NCI-H524 treated with DMSO at 0.1 percent for 48 hours (cell line): ENCODE data around the gene GPI.
"Not testable (repeated sequence)": the region's sequence is repeated elsewhere in the genome, so short reads cannot be mapped to it uniquely, and the experiment has no call there.

ENCODE experiments used
- DNase-seq: peaks from one replicate; lab custom pipeline; 2025; lab: John Stamatoyannopoulos, UW

GPI gene

DNA sequence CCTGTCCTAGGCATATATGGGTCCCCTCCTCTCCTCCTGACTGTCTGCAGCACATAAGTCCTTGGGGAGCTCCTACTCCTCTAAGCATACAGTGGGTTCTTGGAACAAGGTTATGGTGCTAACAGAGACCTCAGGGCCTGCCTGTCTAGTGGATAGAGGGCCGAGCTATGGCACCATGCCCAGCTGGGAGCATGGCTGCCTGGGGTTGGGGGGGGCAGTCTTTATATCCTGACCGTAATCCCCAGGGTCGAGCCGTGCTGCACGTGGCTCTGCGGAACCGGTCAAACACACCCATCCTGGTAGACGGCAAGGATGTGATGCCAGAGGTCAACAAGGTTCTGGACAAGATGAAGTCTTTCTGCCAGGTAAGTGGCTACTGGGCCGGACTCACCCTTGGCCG, 3.3 kb downstream of the GPI start:
- no peak for DNase-seq

GRCh38 chr19:34369166-34369565, 4.2 kb downstream of the GPI start:
- not testable (repeated sequence) for DNase-seq

DNA sequence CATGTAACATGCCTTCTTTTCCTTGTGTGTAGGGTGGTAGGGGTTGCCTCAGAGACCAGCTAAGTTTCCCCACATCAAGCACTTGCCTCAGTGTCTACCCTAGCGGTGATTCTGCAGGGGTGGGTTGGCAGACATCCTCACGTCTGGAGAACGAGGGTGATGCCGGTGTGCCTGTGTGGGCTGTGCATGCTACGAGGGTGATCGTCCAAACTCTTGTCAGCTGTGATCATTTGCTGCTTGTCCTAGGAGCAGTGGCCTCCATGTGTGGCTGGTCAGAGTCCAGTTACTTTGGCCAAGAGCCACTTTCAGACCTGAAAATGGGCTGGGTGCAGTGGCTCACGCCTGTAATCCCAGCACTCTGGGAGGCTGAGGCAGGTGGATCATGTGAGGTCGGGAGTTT, 5.1 kb downstream of the GPI start:
- DNase-seq, result no peak

DNA sequence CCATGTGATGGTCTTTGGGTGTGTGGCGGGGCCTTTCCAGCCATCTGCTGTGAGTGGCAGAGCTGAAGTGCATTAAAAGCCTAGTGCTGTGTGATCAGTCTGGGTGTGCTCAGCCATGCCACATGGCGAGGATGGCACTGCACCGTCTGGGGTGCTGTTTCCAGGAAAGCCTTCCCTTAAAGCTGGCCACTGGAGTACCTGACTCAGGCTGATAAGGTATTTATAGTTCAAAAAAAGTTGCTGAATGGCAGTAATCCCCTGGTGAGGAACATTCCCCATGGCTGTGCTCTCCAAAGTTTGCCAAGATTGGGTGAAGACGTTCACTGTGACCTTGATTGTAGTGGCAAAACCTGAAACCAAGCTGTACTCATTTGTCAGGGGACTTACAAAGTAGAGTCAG, 6.0 kb downstream of the GPI start:
- DNase-seq, result no peak

GRCh38 chr19:34373601-34374288, 8.7 kb downstream of the GPI start:
- no peak for DNase-seq

DNA sequence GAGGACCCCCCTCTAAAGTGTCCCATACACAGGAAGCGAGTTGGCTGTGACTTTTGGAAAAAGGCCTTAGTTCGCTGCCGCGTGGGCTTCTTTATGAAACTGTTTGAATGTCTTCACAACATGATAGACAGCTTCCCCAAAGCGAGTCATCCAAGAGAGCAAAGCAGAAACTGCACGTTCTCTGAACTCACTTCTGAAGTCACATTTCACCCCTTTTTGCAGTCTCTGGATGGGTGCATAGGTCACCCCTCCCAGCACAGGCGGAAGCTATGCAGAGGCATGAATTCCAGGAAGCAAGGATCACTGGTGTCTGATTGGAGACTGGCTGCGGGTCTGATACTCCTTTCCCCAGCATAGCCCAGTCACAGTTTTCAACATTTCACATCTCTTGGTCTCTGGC, 10.6 kb downstream of the GPI start:
- no peak for DNase-seq

- no peak for DNase-seq
Observed at GRCh38 chr19:34380639-34381241, 15.7 kb downstream of the GPI start.

GRCh38 chr19:34381399-34382251, 16.6 kb downstream of the GPI start:
- no peak for DNase-seq

GRCh38 chr19:34382471-34382870, 17.5 kb downstream of the GPI start:
- DNase-seq, result no peak

DNA sequence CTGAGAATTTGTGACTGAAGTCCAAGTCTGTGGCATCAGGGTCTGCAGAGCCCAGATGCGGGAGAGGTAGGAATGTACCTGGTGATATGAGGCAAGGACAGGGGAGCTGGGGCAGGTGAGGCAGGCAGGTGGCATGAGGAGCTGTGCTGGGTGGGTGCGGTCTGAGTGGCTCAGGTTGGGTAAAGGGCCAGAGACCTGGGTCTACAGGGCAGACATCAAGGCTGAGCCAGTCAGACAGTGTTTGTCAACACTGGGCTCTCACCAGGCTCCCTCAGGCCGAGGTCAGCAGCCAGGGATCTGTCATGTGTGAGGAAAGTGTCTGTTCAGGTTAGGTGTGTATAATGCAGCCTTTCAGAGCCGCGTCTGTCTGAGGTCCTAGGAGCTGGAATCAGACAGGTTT, 18.6 kb downstream of the GPI start:
- no peak for DNase-seq

DNA sequence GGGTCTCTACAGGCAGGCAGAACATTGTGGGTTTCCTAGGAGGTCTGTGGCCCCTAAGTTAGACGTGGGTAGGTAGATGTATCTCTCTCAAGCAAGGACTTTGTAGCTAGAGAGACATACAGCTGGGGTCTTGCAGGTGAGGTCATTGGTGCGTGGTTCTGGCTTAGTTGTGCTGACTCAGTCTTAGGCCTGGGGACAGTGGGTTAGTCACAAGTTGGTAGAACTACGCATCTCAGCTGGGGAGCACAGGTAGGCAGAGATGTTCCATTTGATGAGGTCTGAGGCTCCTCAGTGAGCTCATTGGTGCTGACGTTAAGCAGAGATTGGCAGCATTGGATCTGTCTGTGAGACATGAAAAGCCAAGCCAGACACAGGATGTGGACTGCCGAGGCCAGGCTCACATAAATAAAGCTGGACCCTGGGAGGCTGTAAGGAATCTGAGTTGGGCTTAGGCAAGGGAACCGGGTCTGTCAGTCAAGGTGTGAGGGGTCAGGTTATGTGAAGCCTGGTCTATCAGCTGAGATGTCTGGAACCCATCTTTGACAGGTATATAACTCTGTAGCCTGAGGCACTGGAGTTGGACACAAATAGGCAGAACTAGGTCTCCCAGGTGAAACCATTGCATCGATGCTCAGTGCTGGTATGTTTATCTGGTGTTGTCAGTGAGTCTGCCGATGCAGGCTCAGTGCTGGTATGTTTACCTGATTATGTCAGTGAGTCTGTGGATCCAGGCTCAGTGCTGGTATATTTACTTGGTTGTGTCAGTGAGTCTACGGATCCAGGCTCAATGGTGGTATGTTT, 21.8 kb downstream of the GPI start:
- no peak for DNase-seq

GRCh38 chr19:34387446-34387810, 22.4 kb downstream of the GPI start:
- DNase-seq, result no peak

- not testable (repeated sequence) for DNase-seq
Observed at GRCh38 chr19:34388745-34389144, 23.7 kb downstream of the GPI start.

DNA sequence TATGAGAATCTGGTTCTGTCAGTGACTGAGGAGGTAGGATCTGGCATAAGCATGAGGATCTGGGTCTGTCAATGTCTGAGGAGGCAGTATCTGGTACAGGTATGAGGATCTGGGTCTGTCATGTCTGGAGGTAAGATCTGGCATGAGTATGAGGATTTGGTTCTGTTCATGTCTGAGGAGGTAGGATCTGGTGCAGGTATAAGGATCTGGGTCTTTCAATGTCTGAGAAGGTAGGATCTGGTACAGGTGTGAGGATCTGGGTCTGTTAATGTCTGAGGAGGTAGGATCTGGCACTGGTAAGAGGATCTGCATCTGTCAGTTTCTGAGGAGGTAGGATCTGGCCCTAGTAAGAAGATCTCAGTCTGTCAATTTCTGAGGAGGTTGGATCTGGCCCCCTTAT, 26.8 kb downstream of the GPI start:
- no peak for DNase-seq

DNA sequence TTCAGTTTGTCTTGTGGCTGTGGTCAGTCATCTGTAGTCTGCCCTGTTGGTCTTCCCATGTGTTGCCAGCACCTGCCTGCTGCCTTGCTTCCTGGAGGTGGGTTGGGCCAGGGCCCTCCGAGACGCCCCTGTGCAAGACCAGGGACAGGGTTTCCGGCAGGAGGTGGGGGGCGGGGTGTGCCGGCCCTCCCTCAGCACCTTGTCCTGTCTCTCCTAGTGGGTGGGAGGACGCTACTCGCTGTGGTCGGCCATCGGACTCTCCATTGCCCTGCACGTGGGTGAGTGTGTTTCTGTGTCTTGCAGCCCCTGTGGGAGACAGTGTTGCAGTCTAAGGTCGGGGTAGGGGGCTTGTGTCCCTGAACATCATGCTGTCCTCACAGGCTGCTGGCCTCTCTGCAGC, 28.0 kb downstream of the GPI start:
- DNase-seq, result no peak

- DNase-seq, result no peak
Observed at GRCh38 chr19:34393629-34394028, 28.6 kb downstream of the GPI start.

- DNase-seq, result no peak
Observed at GRCh38 chr19:34397853-34398252, 32.9 kb downstream of the GPI start.

DNA sequence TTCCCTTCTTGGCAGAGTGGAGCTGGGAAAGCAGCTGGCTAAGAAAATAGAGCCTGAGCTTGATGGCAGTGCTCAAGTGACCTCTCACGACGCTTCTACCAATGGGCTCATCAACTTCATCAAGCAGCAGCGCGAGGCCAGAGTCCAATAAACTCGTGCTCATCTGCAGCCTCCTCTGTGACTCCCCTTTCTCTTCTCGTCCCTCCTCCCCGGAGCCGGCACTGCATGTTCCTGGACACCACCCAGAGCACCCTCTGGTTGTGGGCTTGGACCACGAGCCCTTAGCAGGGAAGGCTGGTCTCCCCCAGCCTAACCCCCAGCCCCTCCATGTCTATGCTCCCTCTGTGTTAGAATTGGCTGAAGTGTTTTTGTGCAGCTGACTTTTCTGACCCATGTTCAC, 34.9 kb downstream of the GPI start:
- no peak for DNase-seq

- not testable (repeated sequence) for DNase-seq
Observed at GRCh38 chr19:34400844-34401243, 35.8 kb downstream of the GPI start.

DNA sequence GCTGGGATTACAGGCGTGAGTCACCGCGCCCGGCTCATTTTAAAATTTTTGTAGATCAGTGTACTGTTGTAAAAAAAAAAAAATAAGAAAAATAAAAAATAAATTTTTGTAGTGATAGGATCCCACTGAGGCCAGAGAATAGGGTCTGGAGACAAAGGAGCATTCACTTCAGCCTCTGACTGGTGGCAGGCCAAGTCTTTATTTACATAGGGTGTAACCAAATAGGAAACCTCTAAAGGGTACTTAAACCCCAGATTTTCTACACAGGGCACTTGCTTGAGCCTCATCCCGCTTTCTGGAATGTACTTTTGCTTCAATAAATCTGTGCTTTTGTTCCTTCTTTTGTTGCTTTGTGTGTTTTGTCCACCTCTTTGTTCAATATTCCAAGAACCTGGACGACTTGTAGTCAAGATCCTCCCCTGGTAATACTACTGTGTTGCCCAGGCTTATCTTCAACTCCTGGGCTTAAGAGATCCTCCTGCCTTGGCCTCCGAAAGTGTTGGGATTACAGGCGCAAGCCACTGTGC, 37.1 kb downstream of the GPI start:
- DNase-seq, result no peak

- DNase-seq, result no peak
Observed at GRCh38 chr19:34403784-34404108, 38.8 kb downstream of the GPI start.
